Stimulated activated CD4-positive, alpha-beta T cell treated with anti-CD3 and anti-CD28 coated beads, Interleukin-12 subunit alpha, Interleukin-12 subunit beta, amount 100 ng/mL, for 48 hours (primary cell): ENCODE results near the gene MSANTD1.

Experiments used
- DNase-seq, 3 donors: peaks; one replicate each; pipeline ENCODE4 v3.0.0-alpha.2; 2020; ENCODE audit warnings: low read depth in 2 of 3, low spot score in 1 of 3

MSANTD1 gene

GRCh38 chr4:3232871-3233271 is 16.1 kb upstream of the MSANTD1 start:
- DNase-seq: no peak

DNA sequence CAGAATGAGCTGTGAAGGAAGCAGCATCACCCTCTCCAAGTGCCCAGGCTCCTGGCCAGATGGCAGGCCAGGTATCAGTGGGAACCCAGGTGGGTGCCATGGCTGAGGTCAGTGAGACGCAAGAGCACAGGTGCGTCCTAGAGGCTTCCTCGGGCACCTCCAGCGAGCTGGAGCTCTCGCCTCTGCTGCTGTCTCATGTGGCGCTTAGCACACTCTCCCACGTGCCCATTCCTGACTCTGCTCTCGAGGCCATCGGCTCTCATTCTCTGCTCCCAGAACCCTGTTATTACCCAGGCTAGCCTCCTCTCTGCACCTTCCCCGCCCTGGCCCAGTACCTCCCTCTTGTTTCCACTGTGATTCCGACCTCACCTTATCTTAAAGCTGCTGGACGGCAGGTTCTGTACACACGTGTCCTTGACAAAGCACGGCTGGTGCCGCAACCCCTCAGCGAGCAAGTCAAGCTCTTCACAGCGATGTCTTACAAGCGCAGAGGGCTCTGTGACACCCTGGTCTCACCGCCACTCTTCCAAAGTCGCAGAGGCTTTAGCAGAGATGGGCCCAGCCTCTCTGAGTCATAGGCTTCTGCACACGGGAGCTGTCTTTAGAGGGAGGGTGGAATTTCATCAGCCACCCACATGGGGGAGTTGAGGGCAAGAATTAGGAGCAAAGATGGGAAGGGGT is 15.4 kb upstream of the MSANTD1 start:
- DNase-seq: no peak

DNA sequence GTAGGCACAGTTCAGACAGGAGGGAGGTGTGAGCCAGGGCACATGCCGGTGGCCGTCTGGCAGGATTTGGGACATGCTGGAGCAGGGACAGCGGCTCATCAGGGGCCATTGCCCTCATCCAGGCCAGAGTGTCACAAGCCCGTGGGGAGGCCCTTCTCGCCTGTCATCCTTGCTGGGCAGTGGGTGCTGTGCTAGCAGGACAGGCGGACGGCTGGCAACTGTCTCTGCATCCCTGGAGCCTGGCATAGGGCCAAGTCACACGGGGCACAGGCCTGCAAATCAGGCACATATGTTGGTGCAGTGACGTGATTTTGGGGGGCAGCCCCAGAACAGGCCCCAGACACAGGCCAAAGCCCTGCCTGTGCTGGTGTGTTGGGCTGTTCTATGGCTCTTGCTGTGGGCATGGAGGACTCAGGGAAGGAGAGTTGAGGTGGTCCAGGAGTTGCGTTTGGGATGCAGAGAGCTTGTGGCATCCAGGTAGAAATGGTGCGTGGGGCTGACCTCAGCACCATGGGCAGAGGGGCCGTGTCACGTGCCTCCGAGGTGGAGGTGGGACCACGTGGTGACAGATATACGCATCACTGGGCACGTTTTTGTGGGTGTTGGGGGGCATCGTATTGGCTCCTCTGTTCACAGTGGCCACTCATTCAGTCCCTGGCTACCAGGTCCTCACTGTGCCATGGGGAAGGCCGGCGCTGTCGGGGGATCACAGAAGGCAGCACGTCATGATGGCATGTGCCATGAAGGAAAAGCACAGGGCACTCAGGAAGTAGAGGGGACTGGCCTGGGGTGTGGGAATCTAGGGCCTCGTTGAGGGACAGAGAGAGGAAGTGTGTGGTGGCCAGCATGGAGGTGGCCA is 14.6 kb upstream of the MSANTD1 start:
- no peak for DNase-seq

- DNase-seq: no peak
These were observed 14.0 kb upstream of the MSANTD1 start for GRCh38 chr4:3235030-3235345.

DNA sequence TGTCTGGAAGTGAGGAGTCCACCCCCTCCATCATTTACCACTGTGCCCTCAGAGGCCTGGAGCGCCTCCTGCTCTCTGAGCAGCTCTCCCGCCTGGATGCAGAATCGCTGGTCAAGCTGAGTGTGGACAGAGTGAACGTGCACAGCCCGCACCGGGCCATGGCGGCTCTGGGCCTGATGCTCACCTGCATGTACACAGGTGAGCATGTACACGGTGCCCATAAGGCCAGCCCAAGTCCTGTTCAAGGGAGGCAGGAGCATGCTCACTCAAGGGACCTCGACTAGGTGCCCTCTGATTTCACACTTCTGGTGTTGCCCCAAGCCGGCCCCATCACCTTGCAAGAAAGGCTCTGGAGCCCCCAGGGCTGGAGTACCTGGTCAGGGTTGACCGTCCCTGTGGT is 13.4 kb upstream of the MSANTD1 start:
- DNase-seq: no peak

DNA sequence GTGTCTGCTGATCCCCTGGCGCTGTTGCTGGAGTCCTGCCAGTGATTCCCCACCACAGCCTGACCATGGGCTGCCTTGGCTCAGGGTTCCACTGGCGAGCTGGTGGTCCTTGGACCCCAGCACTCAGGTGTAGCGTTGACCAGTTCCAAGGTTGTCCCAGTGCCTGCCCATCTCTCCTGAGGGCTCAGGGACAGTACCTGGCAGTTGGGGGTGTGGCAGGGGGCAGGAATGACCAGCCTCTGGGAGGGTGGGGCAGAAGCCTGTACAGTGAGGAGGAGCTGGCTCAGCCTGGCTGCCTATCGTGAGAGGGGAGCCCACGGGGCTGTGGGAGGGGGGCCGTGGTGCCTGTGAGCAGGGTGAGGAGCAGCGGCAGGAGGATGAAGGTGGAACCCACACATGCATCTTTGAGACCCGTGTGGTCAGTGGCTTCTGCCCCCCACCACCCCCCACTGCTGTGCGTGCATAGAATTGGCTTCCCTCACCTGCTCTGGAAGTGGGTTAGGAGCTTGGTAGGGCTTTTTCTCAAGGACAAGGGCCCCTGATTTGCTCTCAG is 12.6 kb upstream of the MSANTD1 start:
- no peak for DNase-seq

DNA sequence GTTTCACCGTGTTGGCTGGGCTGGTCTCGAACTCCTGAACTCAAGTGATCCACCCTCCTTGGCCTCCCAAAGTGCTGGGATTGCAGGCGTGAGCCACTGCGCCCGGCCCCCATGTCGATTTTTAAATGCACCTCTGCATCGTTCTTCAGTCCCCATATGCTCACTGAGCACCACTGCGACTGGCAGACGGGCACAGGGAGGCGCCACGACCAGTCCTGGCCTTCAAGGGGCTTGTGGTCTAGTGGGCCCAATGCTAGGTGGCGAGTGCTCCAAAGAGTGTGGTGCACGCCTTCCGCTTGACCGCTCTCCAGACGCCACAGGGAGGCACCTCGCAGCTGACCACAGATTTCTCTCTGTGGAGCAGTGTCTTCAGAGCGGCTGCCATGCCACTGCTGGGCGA is 11.7 kb upstream of the MSANTD1 start:
- no peak for DNase-seq

DNA sequence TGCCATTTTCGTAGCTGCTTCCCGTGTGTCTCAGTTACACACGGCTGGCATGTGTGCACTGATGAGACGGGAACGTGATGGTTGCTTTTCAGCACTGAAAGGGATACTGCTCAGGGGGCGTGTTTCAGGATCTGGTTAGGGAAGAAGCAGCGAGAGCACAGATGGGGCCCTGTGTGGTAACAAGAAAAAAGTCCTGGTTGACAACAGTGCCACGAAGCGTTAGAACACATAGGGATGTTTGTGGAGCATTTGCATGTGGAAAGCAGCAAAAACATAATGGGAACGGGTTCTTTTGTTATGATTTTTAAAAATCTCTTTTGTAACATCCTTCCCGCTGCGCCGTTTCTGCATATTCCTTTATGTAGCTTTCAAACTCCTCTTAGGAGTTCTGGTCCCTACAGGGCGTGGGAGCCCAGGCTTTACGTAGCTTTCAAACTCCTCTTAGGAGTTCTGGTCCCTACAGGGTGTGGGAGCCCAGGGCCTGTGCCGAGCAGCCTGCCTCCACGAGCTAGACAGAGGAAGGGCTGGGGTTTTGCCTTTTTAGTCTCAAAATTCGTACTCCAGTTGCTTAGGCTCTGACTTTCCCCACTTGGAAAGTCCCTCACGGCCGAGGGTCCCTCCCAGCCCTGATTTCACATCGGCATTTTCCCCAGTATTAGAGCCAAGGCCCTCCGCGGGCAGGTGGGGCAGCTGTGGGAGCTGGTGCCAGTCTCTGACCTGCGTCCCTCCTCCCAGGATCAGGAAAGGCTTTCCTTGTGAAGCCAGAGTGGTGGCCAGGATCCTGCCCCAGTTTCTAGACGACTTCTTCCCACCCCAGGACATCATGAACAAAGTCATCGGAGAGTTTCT is 11.0 kb upstream of the MSANTD1 start:
- DNase-seq: no peak

DNA sequence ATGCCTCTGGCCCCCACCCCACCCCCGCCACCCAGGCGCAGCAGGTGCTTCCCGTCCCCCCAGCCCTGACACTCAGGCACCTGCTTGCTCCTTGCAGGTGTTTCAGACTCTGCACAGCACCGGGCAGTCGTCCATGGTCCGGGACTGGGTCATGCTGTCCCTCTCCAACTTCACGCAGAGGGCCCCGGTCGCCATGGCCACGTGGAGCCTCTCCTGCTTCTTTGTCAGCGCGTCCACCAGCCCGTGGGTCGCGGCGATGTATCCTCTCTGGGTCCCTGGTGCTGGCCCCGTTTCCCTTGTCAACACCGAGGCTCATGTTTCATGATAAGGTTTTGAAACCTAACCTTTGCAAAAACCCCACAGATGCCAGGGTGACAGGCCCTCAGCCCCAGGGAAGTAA is 10.2 kb upstream of the MSANTD1 start:
- DNase-seq: no peak

GRCh38 chr4:3239303-3239702 is 9.7 kb upstream of the MSANTD1 start:
- DNase-seq: no peak

DNA sequence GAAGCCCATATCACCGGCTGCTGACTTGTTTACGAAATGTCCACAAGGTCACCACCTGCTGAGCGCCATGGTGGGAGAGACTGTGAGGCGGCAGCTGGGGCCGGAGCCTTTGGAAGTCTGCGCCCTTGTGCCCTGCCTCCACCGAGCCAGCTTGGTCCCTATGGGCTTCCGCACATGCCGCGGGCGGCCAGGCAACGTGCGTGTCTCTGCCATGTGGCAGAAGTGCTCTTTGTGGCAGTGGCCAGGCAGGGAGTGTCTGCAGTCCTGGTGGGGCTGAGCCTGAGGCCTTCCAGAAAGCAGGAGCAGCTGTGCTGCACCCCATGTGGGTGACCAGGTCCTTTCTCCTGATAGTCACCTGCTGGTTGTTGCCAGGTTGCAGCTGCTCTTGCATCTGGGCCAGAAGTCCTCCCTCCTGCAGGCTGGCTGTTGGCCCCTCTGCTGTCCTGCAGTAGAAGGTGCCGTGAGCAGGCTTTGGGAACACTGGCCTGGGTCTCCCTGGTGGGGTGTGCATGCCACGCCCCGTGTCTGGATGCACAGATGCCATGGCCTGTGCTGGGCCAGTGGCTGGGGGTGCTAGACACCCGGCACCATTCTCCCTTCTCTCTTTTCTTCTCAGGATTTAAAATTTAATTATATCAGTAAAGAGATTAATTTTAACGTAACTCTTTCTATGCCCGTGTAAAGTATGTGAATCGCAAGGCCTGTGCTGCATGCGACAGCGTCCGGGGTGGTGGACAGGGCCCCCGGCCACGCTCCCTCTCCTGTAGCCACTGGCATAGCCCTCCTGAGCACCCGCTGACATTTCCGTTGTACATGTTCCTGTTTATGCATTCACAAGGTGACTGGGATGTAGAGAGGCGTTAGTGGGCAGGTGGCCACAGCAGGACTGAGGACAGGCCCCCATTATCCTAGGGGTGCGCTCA is 8.7 kb upstream of the MSANTD1 start:
- no peak for DNase-seq

DNA sequence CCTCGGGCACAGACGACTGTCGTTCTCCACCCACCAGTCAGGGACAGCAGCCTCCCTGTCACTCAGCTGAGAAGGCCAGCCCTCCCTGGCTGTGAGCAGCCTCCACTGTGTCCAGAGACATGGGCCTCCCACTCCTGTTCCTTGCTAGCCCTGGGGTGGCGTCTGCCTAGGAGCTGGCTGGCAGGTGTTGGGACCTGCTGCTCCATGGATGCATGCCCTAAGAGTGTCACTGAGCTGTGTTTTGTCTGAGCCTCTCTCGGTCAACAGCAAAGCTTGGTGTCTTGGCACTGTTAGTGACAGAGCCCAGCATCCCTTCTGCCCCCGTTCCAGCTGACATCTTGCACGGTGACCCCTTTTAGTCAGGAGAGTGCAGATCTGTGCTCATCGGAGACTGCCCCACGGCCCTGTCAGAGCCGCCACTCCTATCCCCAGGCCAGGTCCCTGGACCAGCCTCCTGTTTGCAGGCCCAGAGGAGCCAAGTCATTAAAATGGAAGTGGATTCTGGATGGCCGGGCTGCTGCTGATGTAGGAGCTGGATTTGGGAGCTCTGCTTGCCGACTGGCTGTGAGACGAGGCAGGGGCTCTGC is 7.9 kb upstream of the MSANTD1 start:
- DNase-seq: no peak

DNA sequence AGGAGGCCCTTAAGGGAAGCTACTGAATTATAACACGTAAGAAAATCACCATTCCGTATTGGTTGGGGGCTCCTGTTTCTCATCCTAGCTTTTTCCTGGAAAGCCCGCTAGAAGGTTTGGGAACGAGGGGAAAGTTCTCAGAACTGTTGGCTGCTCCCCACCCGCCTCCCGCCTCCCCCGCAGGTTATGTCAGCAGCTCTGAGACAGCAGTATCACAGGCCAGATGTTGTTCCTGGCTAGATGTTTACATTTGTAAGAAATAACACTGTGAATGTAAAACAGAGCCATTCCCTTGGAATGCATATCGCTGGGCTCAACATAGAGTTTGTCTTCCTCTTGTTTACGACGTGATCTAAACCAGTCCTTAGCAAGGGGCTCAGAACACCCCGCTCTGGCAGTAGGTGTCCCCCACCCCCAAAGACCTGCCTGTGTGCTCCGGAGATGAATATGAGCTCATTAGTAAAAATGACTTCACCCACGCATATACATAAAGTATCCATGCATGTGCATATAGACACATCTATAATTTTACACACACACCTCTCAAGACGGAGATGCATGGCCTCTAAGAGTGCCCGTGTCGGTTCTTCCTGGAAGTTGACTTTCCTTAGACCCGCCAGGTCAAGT is 6.9 kb upstream of the MSANTD1 start:
- no peak for DNase-seq

DNA sequence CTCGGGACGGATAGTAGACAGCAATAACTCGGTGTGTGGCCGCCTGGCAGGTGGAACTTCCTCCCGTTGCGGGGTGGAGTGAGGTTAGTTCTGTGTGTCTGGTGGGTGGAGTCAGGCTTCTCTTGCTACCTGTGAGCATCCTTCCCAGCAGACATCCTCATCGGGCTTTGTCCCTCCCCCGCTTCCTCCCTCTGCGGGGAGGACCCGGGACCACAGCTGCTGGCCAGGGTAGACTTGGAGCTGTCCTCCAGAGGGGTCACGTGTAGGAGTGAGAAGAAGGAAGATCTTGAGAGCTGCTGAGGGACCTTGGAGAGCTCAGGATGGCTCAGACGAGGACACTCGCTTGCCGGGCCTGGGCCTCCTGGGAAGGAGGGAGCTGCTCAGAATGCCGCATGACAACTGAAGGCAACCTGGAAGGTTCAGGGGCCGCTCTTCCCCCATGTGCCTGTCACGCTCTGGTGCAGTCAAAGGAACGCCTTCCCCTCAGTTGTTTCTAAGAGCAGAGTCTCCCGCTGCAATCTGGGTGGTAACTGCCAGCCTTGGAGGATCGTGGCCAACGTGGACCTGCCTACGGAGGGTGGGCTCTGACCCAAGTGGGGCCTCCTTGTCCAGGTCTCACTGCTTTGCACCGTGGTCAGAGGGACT is 5.7 kb upstream of the MSANTD1 start:
- no peak for DNase-seq

GRCh38 chr4:3244002-3244401 is 5.0 kb upstream of the MSANTD1 start:
- no peak for DNase-seq

DNA sequence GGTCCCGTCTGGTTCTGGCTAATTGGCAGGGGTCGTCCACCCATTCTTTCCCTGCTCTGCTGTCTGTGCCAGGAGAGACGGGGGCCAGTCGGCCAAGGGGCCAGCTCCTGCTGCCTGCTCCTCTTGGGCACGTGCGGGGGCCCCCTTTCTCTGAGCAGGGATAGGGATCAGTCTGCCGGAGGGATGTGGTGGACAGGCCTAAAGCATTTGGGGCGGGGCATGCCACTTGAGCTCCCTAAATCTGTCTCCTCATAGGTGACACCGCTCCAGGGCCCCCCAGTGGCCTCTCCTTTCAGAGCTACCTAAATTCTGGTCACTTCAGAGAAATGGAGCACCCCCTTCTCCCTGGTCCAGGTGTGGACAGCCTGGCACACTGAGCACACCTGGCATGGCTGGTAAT is 4.2 kb upstream of the MSANTD1 start:
- no peak for DNase-seq

DNA sequence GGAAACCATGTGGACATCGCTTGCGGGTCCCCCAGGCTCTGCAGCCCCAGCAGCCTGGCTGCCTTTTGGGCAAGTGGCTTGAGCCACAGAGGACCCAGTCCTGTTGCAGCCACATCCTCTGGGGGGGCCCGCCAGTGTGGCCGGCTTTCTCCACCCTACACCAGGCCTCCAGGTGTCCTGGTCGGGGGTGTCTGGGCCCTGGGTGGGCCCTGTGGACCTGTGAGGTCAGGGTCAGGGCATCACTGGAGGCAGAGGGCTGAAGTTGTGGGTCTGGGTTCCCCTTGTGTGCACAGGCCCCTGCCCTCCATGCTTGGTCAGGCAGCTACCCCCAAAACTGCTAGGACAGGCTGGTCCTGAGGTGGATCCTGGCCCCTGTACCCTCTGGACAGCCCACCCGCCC is 3.3 kb upstream of the MSANTD1 start:
- DNase-seq: no peak

GRCh38 chr4:3246458-3247398 is 2.2 kb upstream of the MSANTD1 start:
- DNase-seq: no peak
